ENCODE measurements around the gene SMPD3.

SMPD3 gene

GRCh38 chr16:68380676-68381362, 67.5 kb downstream of the SMPD3 start:
- no peak for DNase-seq (ENCODE audit: low read depth)

- no peak for DNase-seq (ENCODE audit: low read depth)
Observed at GRCh38 chr16:68380348-68380670, 68.0 kb downstream of the SMPD3 start.

GRCh38 chr16:68379472-68380347, 68.6 kb downstream of the SMPD3 start:
- DNase-seq (ENCODE audit: low read depth), result no peak

- DNase-seq (ENCODE audit: low read depth), result no peak
Observed at GRCh38 chr16:68378436-68379415, 69.6 kb downstream of the SMPD3 start.

- no peak for DNase-seq (ENCODE audit: low read depth)
Observed at GRCh38 chr16:68377667-68378393, 70.5 kb downstream of the SMPD3 start.

- DNase-seq (ENCODE audit: low read depth), result no peak
Observed at GRCh38 chr16:68377221-68377620, 71.1 kb downstream of the SMPD3 start.

- DNase-seq (ENCODE audit: low read depth), result no peak
Observed at GRCh38 chr16:68376590-68376989, 71.7 kb downstream of the SMPD3 start.

GRCh38 chr16:68375801-68376536, 72.3 kb downstream of the SMPD3 start:
- no peak for DNase-seq (ENCODE audit: low read depth)

- DNase-seq (ENCODE audit: low read depth), result no peak
Observed at GRCh38 chr16:68374961-68375660, 73.2 kb downstream of the SMPD3 start.

- DNase-seq (ENCODE audit: low read depth), result no peak
Observed at GRCh38 chr16:68374246-68374805, 74.0 kb downstream of the SMPD3 start.

- DNase-seq (ENCODE audit: low read depth), result no peak
Observed at GRCh38 chr16:68373528-68374245, 74.6 kb downstream of the SMPD3 start.

GRCh38 chr16:68372806-68373205, 75.5 kb downstream of the SMPD3 start:
- DNase-seq (ENCODE audit: low read depth), result no peak

GRCh38 chr16:68372381-68372720, 76.0 kb downstream of the SMPD3 start:
- no peak for DNase-seq (ENCODE audit: low read depth)

- no peak for DNase-seq (ENCODE audit: low read depth)
Observed at GRCh38 chr16:68371706-68372380, 76.5 kb downstream of the SMPD3 start.

- DNase-seq (ENCODE audit: low read depth), result no peak
Observed at GRCh38 chr16:68371276-68371651, 77.0 kb downstream of the SMPD3 start.

- no peak for DNase-seq (ENCODE audit: low read depth)
Observed at GRCh38 chr16:68370581-68371275, 77.6 kb downstream of the SMPD3 start.

GRCh38 chr16:68369697-68370580, 78.4 kb downstream of the SMPD3 start:
- no peak for DNase-seq (ENCODE audit: low read depth)

Data from fibroblast of the conjunctiva (primary cell).